HepG2 (cell line): ENCODE results near the gene STK11. TPM values are rescaled to one million over a fixed set of nuclear protein-coding genes. Genes with fewer than 3 reads are reported as not detected.

Experiments
- ERF ChIP-seq: IDR thresholded peaks from 2 replicates; pipeline ENCODE4 v1.6.1; 2018; ENCODE audit warnings: missing biosample characterization, missing genetic modification reagents
- HES4 ChIP-seq: sonication (generic); formaldehyde crosslinking; IDR thresholded peaks from 2 replicates; pipeline ENCODE4 v1.9.0; 2021; ENCODE audit warnings: mild to moderate bottlenecking, missing genetic modification reagents, borderline replicate concordance
- JDP2 ChIP-seq: sonication (generic); formaldehyde crosslinking; IDR thresholded peaks from 2 replicates; pipeline ENCODE4 v1.8.1; 2022; ENCODE audit warnings: missing genetic modification reagents, borderline replicate concordance
- KLF16 ChIP-seq, 2 experiments: sonication (generic) in 1 of 2; formaldehyde crosslinking in 1 of 2; IDR thresholded peaks; 2 replicates each; pipeline versions ENCODE4 v1.6.1 to v1.8.0; 2016 to 2023; ENCODE audit warnings: missing genetic modification reagents in 2 of 2, missing compliant biosample characterization in 1 of 2
- MED8 ChIP-seq: sonication (generic); formaldehyde crosslinking; IDR thresholded peaks from 2 replicates; pipeline ENCODE4 v1.8.1; 2023; ENCODE audit warnings: mild to moderate bottlenecking, missing genetic modification reagents; ENCODE audit not compliant: insufficient replicate concordance
- SP140L ChIP-seq: sonication (generic); formaldehyde crosslinking; IDR thresholded peaks from 2 replicates; pipeline ENCODE4 v1.4.0; 2020; ENCODE audit warnings: missing genetic modification reagents, borderline replicate concordance
- TAF1 ChIP-seq: sonication (generic); formaldehyde crosslinking; IDR thresholded peaks from 2 replicates; pipeline ENCODE4 v1.4.0; 2020; ENCODE audit warnings: missing genetic modification reagents
- TP53 ChIP-seq: sonication (generic); formaldehyde crosslinking; conservative IDR thresholded peaks from 2 replicates; pipeline ENCODE4 v1.4.0; 2020; ENCODE audit warnings: missing genetic modification reagents
- U2AF2 ChIP-seq: fragments of 200-400 bp; formaldehyde crosslinking; IDR thresholded peaks from 2 replicates; pipeline ENCODE4 v1.6.1; 2017; ENCODE audit warnings: low read depth, mild to moderate bottlenecking, low read length
- ZNF296 ChIP-seq: sonication (generic); formaldehyde crosslinking; conservative IDR thresholded peaks from 2 replicates; pipeline ENCODE4 v1.5.0; 2020; ENCODE audit warnings: mild to moderate bottlenecking, missing genetic modification reagents
- ZNF317 ChIP-seq: sonication (generic); formaldehyde crosslinking; IDR thresholded peaks from 2 replicates; pipeline ENCODE4 v1.5.0; 2020; ENCODE audit warnings: mild to moderate bottlenecking, missing genetic modification reagents
- ZNF431 ChIP-seq: sonication (generic); formaldehyde crosslinking; IDR thresholded peaks from 2 replicates; pipeline ENCODE4 v1.9.0; 2022; ENCODE audit warnings: missing genetic modification reagents, low read depth, mild to moderate bottlenecking, borderline replicate concordance
- polyA plus RNA-seq, 8 experiments: library from polyadenylated mRNA; depleted of rRNA in 3 of 8; stranded (reverse) in 7 of 8; unstranded in 1 of 8; fragments of >200 nt; fragmentation: Illumina TruSeq in 4 of 8; extraction: Trizol in 4 of 8; gene quantifications; 2 replicates each; pipeline versions ENCODE4 v1.2.1 to v1.2.3, GENCODE V29; 2011 to 2016; ENCODE audit warnings: low read depth in 4 of 8, missing spikeins in 1 of 8, mixed read lengths in 1 of 8; ENCODE audit not compliant: insufficient read depth in 1 of 8
- total RNA-seq, 5 experiments: library from RNA; depleted of rRNA; stranded (reverse); fragments of >200 nt; fragmentation: Illumina TruSeq; extraction: Trizol; gene quantifications; 2 replicates each; pipeline ENCODE4 v1.2.3, GENCODE V29; 2016; ENCODE audit warnings: low read depth in 1 of 5
- TF ChIP-seq, protein P1 (sequence below): sonication (generic); formaldehyde crosslinking; IDR thresholded peaks from 2 replicates; pipeline ENCODE4 v1.4.0; 2020; ENCODE audit warnings: missing genetic modification reagents, borderline replicate concordance
- TF ChIP-seq, protein P2 (sequence below): sonication (generic); formaldehyde crosslinking; IDR thresholded peaks from 2 replicates; pipeline ENCODE4 v1.5.0; 2020; ENCODE audit warnings: mild to moderate bottlenecking, missing genetic modification reagents
- TF ChIP-seq, protein P3 (sequence below): conservative IDR thresholded peaks from 2 replicates; pipeline ENCODE4 v1.6.1; 2018; ENCODE audit warnings: missing genetic modification reagents
- TF ChIP-seq, protein P4 (sequence below): sonication (generic); formaldehyde crosslinking; IDR thresholded peaks from 2 replicates; pipeline ENCODE4 v1.5.1; 2020; ENCODE audit warnings: mild to moderate bottlenecking, moderate library complexity, missing genetic modification reagents
- TF ChIP-seq, protein P5 (sequence below): sonication (generic); formaldehyde crosslinking; IDR thresholded peaks from 2 replicates; pipeline ENCODE4 v1.9.0; 2022; ENCODE audit warnings: missing genetic modification reagents, mild to moderate bottlenecking, borderline replicate concordance

STK11 gene
- total and polyA plus RNA-seq, 2 of the 13 experiments (the other 11 are each of a cell fraction or from before 2014, with no cell fraction given): 27.5 to 43.6 TPM

DNA sequence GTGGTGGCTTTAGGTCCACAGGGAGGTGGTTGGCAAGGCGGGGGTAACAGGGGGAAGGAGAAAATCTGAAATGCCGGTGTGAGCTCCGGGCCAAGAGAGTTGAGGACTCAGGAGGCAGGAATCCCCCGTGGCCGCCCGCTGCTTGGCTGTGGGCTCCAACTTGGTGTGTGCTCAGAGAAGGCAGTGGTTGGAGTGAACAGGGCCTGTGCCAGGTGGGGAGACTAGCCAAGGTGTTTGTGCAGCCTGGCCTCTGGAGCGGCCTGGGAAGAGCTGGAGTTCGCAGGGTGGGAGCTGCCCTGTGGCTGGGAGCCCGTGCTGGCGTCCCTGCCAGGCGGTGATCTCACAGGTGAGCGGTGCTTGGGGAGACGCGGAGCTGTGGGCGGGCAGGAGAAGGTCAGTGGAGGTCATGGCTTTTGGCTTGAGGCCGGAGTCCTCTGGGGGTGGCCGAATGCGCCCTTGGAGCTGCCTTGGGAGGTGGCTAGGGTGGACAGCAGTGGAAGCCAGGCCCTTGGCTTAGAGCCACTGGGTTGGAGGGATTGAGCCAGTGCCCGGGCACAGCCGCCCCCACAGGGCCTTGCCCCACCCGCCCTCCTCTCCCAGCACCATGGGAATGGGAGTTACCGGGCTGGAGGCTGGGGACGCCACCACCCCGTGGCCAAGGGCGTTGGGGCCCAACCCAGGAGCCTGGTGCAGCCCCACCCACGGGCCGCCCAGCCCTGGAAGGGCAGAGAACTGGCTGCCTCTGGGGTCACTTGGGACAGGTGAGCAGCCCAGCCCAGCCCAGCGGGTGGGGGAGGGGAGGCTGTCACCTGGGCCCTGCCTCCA is 56.4 kb downstream of the STK11 start (continued):
- TF ChIP-seq, protein P1, sequence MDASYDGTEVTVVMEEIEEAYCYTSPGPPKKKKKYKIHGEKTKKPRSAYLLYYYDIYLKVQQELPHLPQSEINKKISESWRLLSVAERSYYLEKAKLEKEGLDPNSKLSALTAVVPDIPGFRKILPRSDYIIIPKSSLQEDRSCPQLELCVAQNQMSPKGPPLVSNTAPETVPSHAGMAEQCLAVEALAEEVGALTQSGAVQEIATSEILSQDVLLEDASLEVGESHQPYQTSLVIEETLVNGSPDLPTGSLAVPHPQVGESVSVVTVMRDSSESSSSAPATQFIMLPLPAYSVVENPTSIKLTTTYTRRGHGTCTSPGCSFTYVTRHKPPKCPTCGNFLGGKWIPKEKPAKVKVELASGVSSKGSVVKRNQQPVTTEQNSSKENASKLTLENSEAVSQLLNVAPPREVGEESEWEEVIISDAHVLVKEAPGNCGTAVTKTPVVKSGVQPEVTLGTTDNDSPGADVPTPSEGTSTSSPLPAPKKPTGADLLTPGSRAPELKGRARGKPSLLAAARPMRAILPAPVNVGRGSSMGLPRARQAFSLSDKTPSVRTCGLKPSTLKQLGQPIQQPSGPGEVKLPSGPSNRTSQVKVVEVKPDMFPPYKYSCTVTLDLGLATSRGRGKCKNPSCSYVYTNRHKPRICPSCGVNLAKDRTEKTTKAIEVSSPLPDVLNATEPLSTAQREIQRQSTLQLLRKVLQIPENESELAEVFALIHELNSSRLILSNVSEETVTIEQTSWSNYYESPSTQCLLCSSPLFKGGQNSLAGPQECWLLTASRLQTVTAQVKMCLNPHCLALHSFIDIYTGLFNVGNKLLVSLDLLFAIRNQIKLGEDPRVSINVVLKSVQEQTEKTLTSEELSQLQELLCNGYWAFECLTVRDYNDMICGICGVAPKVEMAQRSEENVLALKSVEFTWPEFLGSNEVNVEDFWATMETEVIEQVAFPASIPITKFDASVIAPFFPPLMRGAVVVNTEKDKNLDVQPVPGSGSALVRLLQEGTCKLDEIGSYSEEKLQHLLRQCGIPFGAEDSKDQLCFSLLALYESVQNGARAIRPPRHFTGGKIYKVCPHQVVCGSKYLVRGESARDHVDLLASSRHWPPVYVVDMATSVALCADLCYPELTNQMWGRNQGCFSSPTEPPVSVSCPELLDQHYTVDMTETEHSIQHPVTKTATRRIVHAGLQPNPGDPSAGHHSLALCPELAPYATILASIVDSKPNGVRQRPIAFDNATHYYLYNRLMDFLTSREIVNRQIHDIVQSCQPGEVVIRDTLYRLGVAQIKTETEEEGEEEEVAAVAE: 0 out of 2 replicates have a peak, but pooled peaks have one; percentile 60
- TF ChIP-seq ZNF317 (CRISPR knock-in tag) (0 out of 2 replicates have a peak, but pooled peaks have one; percentile 10), ERF (peak; percentile 48; the same call in 1 of the 2 replicates), TAF1 (CRISPR knock-in tag) (0 out of 2 replicates have a peak, but pooled peaks have one; percentile 19), JDP2 (CRISPR knock-in tag) (no peak), SP140L (CRISPR knock-in tag) (no peak), KLF16 (CRISPR knock-in tag; IDR thresholded peaks at IDR 0.05) (peak in 1 of 2 experiments; percentile 50; a peak in 1 of 4 replicates), HES4 (CRISPR knock-in tag) (no peak), TP53 (CRISPR knock-in tag) (no peak), MED8 (peak; percentile 8), ZNF431 (CRISPR knock-in tag) (0 out of 2 replicates have a peak, but pooled peaks have one; percentile 57), U2AF2 (no peak), ZNF296 (CRISPR knock-in tag) (peak; percentile 66; the same call in 1 of the 2 replicates)
- TF ChIP-seq, protein P2, sequence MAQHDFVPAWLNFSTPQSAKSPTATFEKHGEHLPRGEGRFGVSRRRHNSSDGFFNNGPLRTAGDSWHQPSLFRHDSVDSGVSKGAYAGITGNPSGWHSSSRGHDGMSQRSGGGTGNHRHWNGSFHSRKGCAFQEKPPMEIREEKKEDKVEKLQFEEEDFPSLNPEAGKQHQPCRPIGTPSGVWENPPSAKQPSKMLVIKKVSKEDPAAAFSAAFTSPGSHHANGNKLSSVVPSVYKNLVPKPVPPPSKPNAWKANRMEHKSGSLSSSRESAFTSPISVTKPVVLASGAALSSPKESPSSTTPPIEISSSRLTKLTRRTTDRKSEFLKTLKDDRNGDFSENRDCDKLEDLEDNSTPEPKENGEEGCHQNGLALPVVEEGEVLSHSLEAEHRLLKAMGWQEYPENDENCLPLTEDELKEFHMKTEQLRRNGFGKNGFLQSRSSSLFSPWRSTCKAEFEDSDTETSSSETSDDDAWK (CRISPR knock-in tag): no peak
- TF ChIP-seq, protein P3, sequence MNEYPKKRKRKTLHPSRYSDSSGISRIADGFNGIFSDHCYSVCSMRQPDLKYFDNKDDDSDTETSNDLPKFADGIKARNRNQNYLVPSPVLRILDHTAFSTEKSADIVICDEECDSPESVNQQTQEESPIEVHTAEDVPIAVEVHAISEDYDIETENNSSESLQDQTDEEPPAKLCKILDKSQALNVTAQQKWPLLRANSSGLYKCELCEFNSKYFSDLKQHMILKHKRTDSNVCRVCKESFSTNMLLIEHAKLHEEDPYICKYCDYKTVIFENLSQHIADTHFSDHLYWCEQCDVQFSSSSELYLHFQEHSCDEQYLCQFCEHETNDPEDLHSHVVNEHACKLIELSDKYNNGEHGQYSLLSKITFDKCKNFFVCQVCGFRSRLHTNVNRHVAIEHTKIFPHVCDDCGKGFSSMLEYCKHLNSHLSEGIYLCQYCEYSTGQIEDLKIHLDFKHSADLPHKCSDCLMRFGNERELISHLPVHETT: no peak
- TF ChIP-seq, protein P4, sequence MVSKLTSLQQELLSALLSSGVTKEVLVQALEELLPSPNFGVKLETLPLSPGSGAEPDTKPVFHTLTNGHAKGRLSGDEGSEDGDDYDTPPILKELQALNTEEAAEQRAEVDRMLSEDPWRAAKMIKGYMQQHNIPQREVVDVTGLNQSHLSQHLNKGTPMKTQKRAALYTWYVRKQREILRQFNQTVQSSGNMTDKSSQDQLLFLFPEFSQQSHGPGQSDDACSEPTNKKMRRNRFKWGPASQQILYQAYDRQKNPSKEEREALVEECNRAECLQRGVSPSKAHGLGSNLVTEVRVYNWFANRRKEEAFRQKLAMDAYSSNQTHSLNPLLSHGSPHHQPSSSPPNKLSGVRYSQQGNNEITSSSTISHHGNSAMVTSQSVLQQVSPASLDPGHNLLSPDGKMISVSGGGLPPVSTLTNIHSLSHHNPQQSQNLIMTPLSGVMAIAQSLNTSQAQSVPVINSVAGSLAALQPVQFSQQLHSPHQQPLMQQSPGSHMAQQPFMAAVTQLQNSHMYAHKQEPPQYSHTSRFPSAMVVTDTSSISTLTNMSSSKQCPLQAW (CRISPR knock-in tag): 0 out of 2 replicates have a peak, but pooled peaks have one; percentile 29
- TF ChIP-seq, protein P5, sequence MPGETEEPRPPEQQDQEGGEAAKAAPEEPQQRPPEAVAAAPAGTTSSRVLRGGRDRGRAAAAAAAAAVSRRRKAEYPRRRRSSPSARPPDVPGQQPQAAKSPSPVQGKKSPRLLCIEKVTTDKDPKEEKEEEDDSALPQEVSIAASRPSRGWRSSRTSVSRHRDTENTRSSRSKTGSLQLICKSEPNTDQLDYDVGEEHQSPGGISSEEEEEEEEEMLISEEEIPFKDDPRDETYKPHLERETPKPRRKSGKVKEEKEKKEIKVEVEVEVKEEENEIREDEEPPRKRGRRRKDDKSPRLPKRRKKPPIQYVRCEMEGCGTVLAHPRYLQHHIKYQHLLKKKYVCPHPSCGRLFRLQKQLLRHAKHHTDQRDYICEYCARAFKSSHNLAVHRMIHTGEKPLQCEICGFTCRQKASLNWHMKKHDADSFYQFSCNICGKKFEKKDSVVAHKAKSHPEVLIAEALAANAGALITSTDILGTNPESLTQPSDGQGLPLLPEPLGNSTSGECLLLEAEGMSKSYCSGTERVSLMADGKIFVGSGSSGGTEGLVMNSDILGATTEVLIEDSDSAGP (CRISPR knock-in tag): peak; percentile 16; the same call in 1 of the 2 replicates
